H1 (cell line): ENCODE measurements around the gene EVA1B. TPM values are rescaled to one million over a fixed set of nuclear protein-coding genes. Genes with fewer than 3 reads are reported as not detected.

ENCODE experiments used
- BACH1 ChIP-seq: IDR thresholded peaks from 2 replicates; pipeline ENCODE4 v1.6.1; 2012; ENCODE audit warnings: low read length, improper control_type of control experiment
- CHD2 ChIP-seq: IDR thresholded peaks from 2 replicates; pipeline ENCODE4 v1.6.1; 2012; ENCODE audit warnings: low read length, improper control_type of control experiment
- CHD7 ChIP-seq: fragments of 300-600 bp; sonication (generic); IDR thresholded peaks from 2 replicates; pipeline ENCODE4 v1.7.1; 2012; ENCODE audit warnings: low read length, moderate library complexity, mild to moderate bottlenecking, inconsistent platforms; ENCODE audit not compliant: insufficient replicate concordance
- CTCF ChIP-seq, 3 experiments: IDR thresholded peaks; 1 replicate in 2 of 3; 2 replicates in 1 of 3; pipeline versions ENCODE4 v1.5.1 to v1.6.1; 2011; ENCODE audit warnings: low read length in 3 of 3, mild to moderate bottlenecking in 3 of 3, inconsistent platforms in 2 of 3, low read depth in 1 of 3, moderate library complexity in 1 of 3; ENCODE audit not compliant: insufficient read depth in 1 of 3; ENCODE audit errors: control extremely low read depth in 1 of 3
- GTF2F1 ChIP-seq: IDR thresholded peaks from 2 replicates; pipeline ENCODE4 v1.6.1; 2012; ENCODE audit warnings: low read depth, low read length, improper control_type of control experiment, borderline replicate concordance
- KDM1A ChIP-seq: fragments of 200-600, 300-600 bp; sonication (generic); IDR thresholded peaks from 2 replicates; pipeline ENCODE4 v1.7.1; 2016; ENCODE audit warnings: mild to moderate bottlenecking, low read length, borderline replicate concordance
- KDM4A ChIP-seq: IDR thresholded peaks from one replicate; pipeline ENCODE4 v1.7.1; 2012; ENCODE audit warnings: low read depth, mild to moderate bottlenecking, moderate library complexity, low read length, inconsistent platforms; ENCODE audit not compliant: severe bottlenecking
- RXRA ChIP-seq: IDR thresholded peaks from 2 replicates; pipeline ENCODE4 v1.6.1; 2011; ENCODE audit warnings: low read depth, mild to moderate bottlenecking, low read length, moderate library complexity; ENCODE audit not compliant: insufficient read depth
- polyA plus RNA-seq, 7 experiments: library from polyadenylated mRNA; depleted of rRNA in 3 of 7; stranded (reverse) in 5 of 7; unstranded in 2 of 7; fragments of >200 nt in 5 of 7; fragments of 200-250 nt in 2 of 7; gene quantifications; 1 replicate in 5 of 7; 2 replicates in 1 of 7; 4 replicates in 1 of 7; pipeline versions ENCODE4 v1.2.1 to v1.2.3, GENCODE V29; 2011 to 2013; ENCODE audit warnings: missing spikeins in 2 of 7, mixed read lengths in 2 of 7
- total RNA-seq: library from RNA; stranded (reverse); fragmentation: NEBNext Ultra II Directional; extraction: Animal tissue kit (Norgen Biotek cat#: 25700); gene quantifications from 2 replicates; pipeline ENCODE4 v1.2.1, GENCODE V29; 2021

EVA1B gene
- total and polyA plus RNA-seq, 2 of the 8 experiments (the other 6 are each of a cell fraction or from before 2014, with no cell fraction given), result 10.0 to 19.9 TPM

GRCh38 chr1:36276688-36277087 is 46.8 kb downstream of the EVA1B start (continued):
- no peak for TF ChIP-seq CHD7
- no peak for TF ChIP-seq CHD2
- no peak for TF ChIP-seq CTCF (IDR thresholded peaks at IDR 0.05; ENCODE audit: control extremely low read depth in 1 of 3, insufficient read depth in 1 of 3, low read depth in 1 of 3, low read length in 3 of 3)
- TF ChIP-seq KDM1A, result no peak
- no peak for TF ChIP-seq GTF2F1
- no peak for TF ChIP-seq BACH1
- TF ChIP-seq RXRA, result no peak
- no peak for TF ChIP-seq KDM4A
